ENCODE measurements around the gene IL36B. TPM values are rescaled to one million over a fixed set of nuclear protein-coding genes. Genes with fewer than 3 reads are reported as not detected.

IL36B gene
- total and polyA plus RNA-seq, 10 donors, result not detected

DNA sequence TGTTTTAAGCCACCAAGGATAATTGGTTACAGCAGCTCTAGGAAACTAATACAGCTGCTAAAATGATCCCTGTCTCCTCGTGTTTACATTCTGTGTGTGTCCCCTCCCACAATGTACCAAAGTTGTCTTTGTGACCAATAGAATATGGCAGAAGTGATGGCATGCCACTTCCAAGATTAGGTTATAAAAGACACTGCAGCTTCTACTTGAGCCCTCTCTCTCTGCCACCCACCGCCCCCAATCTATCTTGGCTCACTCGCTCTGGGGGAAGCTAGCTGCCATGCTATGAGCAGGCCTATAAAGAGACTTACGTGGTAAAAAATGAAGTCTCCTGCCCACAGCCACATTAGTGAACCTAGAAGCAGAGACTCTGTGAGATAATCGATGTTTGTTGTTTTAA lies 11.6 kb upstream of the IL36B start:
- Histone ChIP-seq H3K27me3 (replicated peaks in 1 of 7) (peaks cover 0 to 16% (median 0%) of the 10 kb centered on the region in 7 donors), H3K4me1 (no peaks in the 10 kb centered on the region), H3K27ac (no peak overlapping the region), H3K36me3 (no peaks in the 10 kb centered on the region), H3K9me3 (no peaks in the 10 kb centered on the region), H3K4me3 (no peak overlapping the region)
- no peak for DNase-seq
- TF ChIP-seq POLR2A (IDR thresholded peaks at IDR 0.05) (no peak), POLR2AphosphoS5 (IDR thresholded peaks at IDR 0.05) (no peak)
- TF ChIP-seq, protein P1, sequence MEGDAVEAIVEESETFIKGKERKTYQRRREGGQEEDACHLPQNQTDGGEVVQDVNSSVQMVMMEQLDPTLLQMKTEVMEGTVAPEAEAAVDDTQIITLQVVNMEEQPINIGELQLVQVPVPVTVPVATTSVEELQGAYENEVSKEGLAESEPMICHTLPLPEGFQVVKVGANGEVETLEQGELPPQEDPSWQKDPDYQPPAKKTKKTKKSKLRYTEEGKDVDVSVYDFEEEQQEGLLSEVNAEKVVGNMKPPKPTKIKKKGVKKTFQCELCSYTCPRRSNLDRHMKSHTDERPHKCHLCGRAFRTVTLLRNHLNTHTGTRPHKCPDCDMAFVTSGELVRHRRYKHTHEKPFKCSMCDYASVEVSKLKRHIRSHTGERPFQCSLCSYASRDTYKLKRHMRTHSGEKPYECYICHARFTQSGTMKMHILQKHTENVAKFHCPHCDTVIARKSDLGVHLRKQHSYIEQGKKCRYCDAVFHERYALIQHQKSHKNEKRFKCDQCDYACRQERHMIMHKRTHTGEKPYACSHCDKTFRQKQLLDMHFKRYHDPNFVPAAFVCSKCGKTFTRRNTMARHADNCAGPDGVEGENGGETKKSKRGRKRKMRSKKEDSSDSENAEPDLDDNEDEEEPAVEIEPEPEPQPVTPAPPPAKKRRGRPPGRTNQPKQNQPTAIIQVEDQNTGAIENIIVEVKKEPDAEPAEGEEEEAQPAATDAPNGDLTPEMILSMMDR (IDR thresholded peaks at IDR 0.05 in 8 of 11, conservative IDR thresholded peaks at IDR 0.05 in 3 of 11), result no peak
- intact Hi-C loops (cut with DNase I; ENCODE audit: low total_unique reads), result no loop called here
- 82 to 93% (median 88%) methylated on average over 5 of the region's 5 CpGs for WGBS, 5 donors

- no peaks in the 10 kb centered on the region for H3K36me3 ChIP-seq
- H3K27me3 ChIP-seq (replicated peaks in 1 of 7), result peaks cover 0 to 20% (median 0%) of the 10 kb centered on the region in 7 donors
- 85 to 94% (median 89%) methylated on average over 11 to 18 of the region's 18 CpGs for WGBS, 5 donors
- no peak for DNase-seq
- intact Hi-C loops (cut with DNase I; ENCODE audit: low total_unique reads), result no loop called here
- H3K4me3 ChIP-seq, result no peak overlapping the region
- no peaks in the 10 kb centered on the region for H3K4me1 ChIP-seq
- TF ChIP-seq POLR2A (IDR thresholded peaks at IDR 0.05) (no peak), POLR2AphosphoS5 (IDR thresholded peaks at IDR 0.05) (no peak)
- TF ChIP-seq, protein P1 (IDR thresholded peaks at IDR 0.05 in 8 of 11, conservative IDR thresholded peaks at IDR 0.05 in 3 of 11), result no peak
- H3K9me3 ChIP-seq, result no peaks in the 10 kb centered on the region
- no peak overlapping the region for H3K27ac ChIP-seq
Observed at GRCh38 chr2:113061896-113062770, 9.5 kb upstream of the IL36B start.

DNA sequence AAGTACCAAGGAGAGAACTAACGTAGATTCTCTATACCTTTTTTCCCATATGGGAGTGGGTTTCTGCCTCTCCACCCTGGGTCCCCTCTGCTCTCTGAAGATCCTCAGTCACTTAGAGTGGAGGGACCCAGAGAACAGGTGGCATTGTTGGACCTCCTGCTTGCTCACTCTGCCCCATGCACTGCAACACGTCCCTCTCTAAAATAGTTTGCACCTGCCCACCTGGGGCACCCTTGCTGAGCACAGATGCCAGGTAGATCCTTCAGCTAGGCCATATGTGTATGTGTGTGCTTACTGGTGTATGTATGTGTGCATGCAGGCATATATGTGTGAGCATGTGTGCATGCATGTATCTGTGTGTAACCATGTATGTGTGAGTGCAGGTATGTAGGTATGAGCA lies 8.6 kb upstream of the IL36B start:
- DNase-seq, result no peak
- WGBS, 5 donors, result 57 to 95% (median 71%) methylated on average over 2 of the region's 2 CpGs
- H3K4me3 ChIP-seq, result no peak overlapping the region
- intact Hi-C loops (cut with DNase I; ENCODE audit: low total_unique reads), result no loop called here
- no peak overlapping the region for H3K27ac ChIP-seq
- peaks cover 0 to 3% (median 0%) of the 10 kb centered on the region in 8 donors for H3K9me3 ChIP-seq
- no peak for TF ChIP-seq POLR2AphosphoS5 (IDR thresholded peaks at IDR 0.05)
- TF ChIP-seq, protein P1 (IDR thresholded peaks at IDR 0.05 in 8 of 11, conservative IDR thresholded peaks at IDR 0.05 in 3 of 11), result no peak
- no peak for TF ChIP-seq POLR2A (IDR thresholded peaks at IDR 0.05)
- no peaks in the 10 kb centered on the region for H3K36me3 ChIP-seq
- peaks cover 0 to 20% (median 0%) of the 10 kb centered on the region in 7 donors for H3K27me3 ChIP-seq (replicated peaks in 1 of 7)
- no peaks in the 10 kb centered on the region for H3K4me1 ChIP-seq

DNA sequence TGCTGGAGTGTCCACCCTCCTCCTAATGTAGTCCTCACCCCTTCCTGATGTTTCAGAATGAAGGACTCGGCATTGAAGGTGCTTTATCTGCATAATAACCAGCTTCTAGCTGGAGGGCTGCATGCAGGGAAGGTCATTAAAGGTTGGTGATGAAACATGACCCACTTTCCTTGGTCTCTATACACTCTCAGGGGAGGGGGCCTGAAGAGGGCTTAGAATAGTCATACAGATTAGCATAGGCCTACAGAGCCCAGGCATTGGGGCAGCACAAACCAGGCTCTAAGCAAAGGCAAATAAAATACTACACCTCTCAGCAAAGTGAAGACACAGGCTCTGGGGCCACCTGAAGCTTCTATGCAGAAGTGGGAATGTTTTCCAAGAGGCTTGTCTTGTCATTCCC lies 8.1 kb upstream of the IL36B start:
- Histone ChIP-seq H3K4me1 (no peaks in the 10 kb centered on the region), H3K4me3 (no peak overlapping the region), H3K27me3 (replicated peaks in 1 of 7) (peaks cover 0 to 20% (median 0%) of the 10 kb centered on the region in 7 donors), H3K27ac (no peak overlapping the region), H3K9me3 (peaks cover 0 to 7% (median 2%) of the 10 kb centered on the region in 8 donors), H3K36me3 (no peaks in the 10 kb centered on the region)
- DNase-seq, result no peak
- TF ChIP-seq POLR2A (IDR thresholded peaks at IDR 0.05) (no peak), POLR2AphosphoS5 (IDR thresholded peaks at IDR 0.05) (no peak)
- TF ChIP-seq, protein P1 (IDR thresholded peaks at IDR 0.05 in 8 of 11, conservative IDR thresholded peaks at IDR 0.05 in 3 of 11), result no peak
- WGBS, 5 donors, result 52 to 75% (median 60%) methylated on average over 1 of the region's 1 CpG
- intact Hi-C loops (cut with DNase I; ENCODE audit: low total_unique reads), result no loop called here

Data from spleen (tissue), 11 donors.